Measurements from ENCODE around the gene MTRFR.

MTRFR gene

GRCh38 chr12:123293178-123293760 is 60.0 kb downstream of the MTRFR start:
- H2AFZ ChIP-seq (ENCODE audit: low read length), result no peak overlapping the region
- H3K9me3 ChIP-seq (ENCODE audit: insufficient read depth, low read depth, low read length), result no peaks in the 10 kb centered on the region
- no peak overlapping the region for H3K4me3 ChIP-seq (ENCODE audit: low read length, poor library complexity, severe bottlenecking)
- peaks cover 60% of the 10 kb centered on the region; the same call in 1 of the 2 replicates for H3K36me3 ChIP-seq (ENCODE audit: insufficient read depth, low read length)
- no peaks in the 10 kb centered on the region for H3F3A ChIP-seq (ENCODE audit: low read depth)
- no peak overlapping the region for H3K9ac ChIP-seq (ENCODE audit: low read depth, low read length, poor library complexity, severe bottlenecking)
- no peaks in the 10 kb centered on the region for H3K9me2 ChIP-seq (replicated peaks; ENCODE audit: low read depth, low read length)
- H3K4me1 ChIP-seq (ENCODE audit: insufficient read depth, low read length, poor library complexity, severe bottlenecking), result no peaks in the 10 kb centered on the region
- no peak for TF ChIP-seq CTCF (conservative IDR thresholded peaks at IDR 0.05; ENCODE audit: low read length)
- no peak for TF ChIP-seq EZH2phosphoT487 (IDR thresholded peaks at IDR 0.05; ENCODE audit: borderline replicate concordance)
- no peaks in the 10 kb centered on the region for H3K27me3 ChIP-seq (ENCODE audit: insufficient read depth, low read length, poor library complexity, severe bottlenecking)
- H4K20me1 ChIP-seq (ENCODE audit: insufficient read depth, low read length, poor library complexity, severe bottlenecking), result no peaks in the 10 kb centered on the region
- no peak overlapping the region for H3K4me2 ChIP-seq (ENCODE audit: low read depth, low read length, poor library complexity, severe bottlenecking)
- no peaks in the 10 kb centered on the region for H3K79me2 ChIP-seq (ENCODE audit: insufficient read depth, low read length)

- Histone ChIP-seq H3K9ac (ENCODE audit: low read depth, low read length, poor library complexity, severe bottlenecking) (no peak overlapping the region), H3K36me3 (ENCODE audit: insufficient read depth, low read length) (peaks cover 87% of the 10 kb centered on the region), H3F3A (ENCODE audit: low read depth) (no peaks in the 10 kb centered on the region), H4K20me1 (ENCODE audit: insufficient read depth, low read length, poor library complexity, severe bottlenecking) (no peaks in the 10 kb centered on the region), H3K4me3 (ENCODE audit: low read length, poor library complexity, severe bottlenecking) (no peak overlapping the region), H3K4me1 (ENCODE audit: insufficient read depth, low read length, poor library complexity, severe bottlenecking) (no peaks in the 10 kb centered on the region), H3K9me3 (ENCODE audit: insufficient read depth, low read depth, low read length) (no peaks in the 10 kb centered on the region), H3K9me2 (replicated peaks; ENCODE audit: low read depth, low read length) (no peaks in the 10 kb centered on the region), H3K27me3 (ENCODE audit: insufficient read depth, low read length, poor library complexity, severe bottlenecking) (no peaks in the 10 kb centered on the region), H3K79me2 (ENCODE audit: insufficient read depth, low read length) (no peaks in the 10 kb centered on the region), H3K4me2 (ENCODE audit: low read depth, low read length, poor library complexity, severe bottlenecking) (no peak overlapping the region), H2AFZ (ENCODE audit: low read length) (no peak overlapping the region)
- TF ChIP-seq CTCF (conservative IDR thresholded peaks at IDR 0.05; ENCODE audit: low read length), result no peak
- no peak for TF ChIP-seq EZH2phosphoT487 (IDR thresholded peaks at IDR 0.05; ENCODE audit: borderline replicate concordance)
Observed at GRCh38 chr12:123305136-123305535, 71.9 kb downstream of the MTRFR start.

DNA sequence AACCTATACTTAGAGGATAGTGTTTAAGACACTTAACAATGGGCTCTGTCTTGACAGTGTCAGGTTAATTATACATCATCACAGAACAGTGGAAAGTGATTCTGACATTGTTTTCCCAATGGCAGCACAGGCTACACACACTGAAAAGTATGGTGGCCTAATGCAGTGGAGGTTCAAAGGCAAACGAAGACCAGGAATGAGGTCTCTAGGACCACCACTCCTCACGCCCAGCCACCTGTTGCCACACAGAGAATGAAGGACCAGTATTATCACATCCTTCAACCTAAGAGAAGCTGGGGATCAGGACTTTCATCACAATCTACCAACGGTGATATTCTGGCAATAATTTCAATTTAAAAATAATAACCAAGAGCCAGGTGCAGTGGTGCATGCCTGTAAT is 73.0 kb downstream of the MTRFR start:
- no peaks in the 10 kb centered on the region for H3K27me3 ChIP-seq (ENCODE audit: insufficient read depth, low read length, poor library complexity, severe bottlenecking)
- peaks cover 91% of the 10 kb centered on the region for H3K36me3 ChIP-seq (ENCODE audit: insufficient read depth, low read length)
- no peaks in the 10 kb centered on the region for H3K79me2 ChIP-seq (ENCODE audit: insufficient read depth, low read length)
- TF ChIP-seq EZH2phosphoT487 (IDR thresholded peaks at IDR 0.05; ENCODE audit: borderline replicate concordance), result no peak
- no peak for TF ChIP-seq CTCF (conservative IDR thresholded peaks at IDR 0.05; ENCODE audit: low read length)
- H3K4me3 ChIP-seq (ENCODE audit: low read length, poor library complexity, severe bottlenecking), result no peak overlapping the region
- H3K4me1 ChIP-seq (ENCODE audit: insufficient read depth, low read length, poor library complexity, severe bottlenecking), result no peaks in the 10 kb centered on the region
- no peaks in the 10 kb centered on the region for H4K20me1 ChIP-seq (ENCODE audit: insufficient read depth, low read length, poor library complexity, severe bottlenecking)
- H3F3A ChIP-seq (ENCODE audit: low read depth), result no peaks in the 10 kb centered on the region
- H3K9ac ChIP-seq (ENCODE audit: low read depth, low read length, poor library complexity, severe bottlenecking), result no peak overlapping the region
- no peak overlapping the region for H2AFZ ChIP-seq (ENCODE audit: low read length)
- no peak overlapping the region for H3K4me2 ChIP-seq (ENCODE audit: low read depth, low read length, poor library complexity, severe bottlenecking)
- no peaks in the 10 kb centered on the region for H3K9me3 ChIP-seq (ENCODE audit: insufficient read depth, low read depth, low read length)
- H3K9me2 ChIP-seq (replicated peaks; ENCODE audit: low read depth, low read length), result no peaks in the 10 kb centered on the region
